ENCODE data around the gene CHTF8.

The CHTF8 gene

GRCh38 chr16:69132424-69133252, at the start of gene CHTF8, which contains the start of gene UTP4:
CHTF8 (minus strand) TSS chr16:69132588; CDS start chr16:69121458, 11,130 bp downstream.
UTP4 (plus strand) TSS chr16:69132649; CDS start chr16:69133460, 811 bp downstream.
- DNase-seq (ENCODE audit: low read depth), result peak; percentile 35
- H3K4me3 ChIP-seq (ENCODE audit: low read depth, low read length), result peak within 1 kb of the TSS; percentile 69
- no peak for TF ChIP-seq CTCF (IDR thresholded peaks at IDR 0.05; ENCODE audit: control insufficient read depth, extremely low read depth, insufficient read depth)

GRCh38 chr16:69180011-69180338, 47.6 kb upstream of the CHTF8 start:
- no peak overlapping the region for H3K4me3 ChIP-seq (ENCODE audit: low read depth, low read length)
- DNase-seq (ENCODE audit: low read depth), result no peak
- TF ChIP-seq CTCF (IDR thresholded peaks at IDR 0.05; ENCODE audit: control insufficient read depth, extremely low read depth, insufficient read depth), result no peak

- TF ChIP-seq CTCF (IDR thresholded peaks at IDR 0.05; ENCODE audit: control insufficient read depth, extremely low read depth, insufficient read depth), result no peak
- H3K4me3 ChIP-seq (ENCODE audit: low read depth, low read length), result no peak overlapping the region
- DNase-seq (ENCODE audit: low read depth), result peak; percentile 98
Measured at GRCh38 chr16:69179328-69180010, 47.1 kb upstream of the CHTF8 start.

GRCh38 chr16:69176033-69176800, 43.8 kb upstream of the CHTF8 start:
- no peak overlapping the region for H3K4me3 ChIP-seq (ENCODE audit: low read depth, low read length)
- TF ChIP-seq CTCF (IDR thresholded peaks at IDR 0.05; ENCODE audit: control insufficient read depth, extremely low read depth, insufficient read depth), result no peak
- DNase-seq (ENCODE audit: low read depth), result no peak

- H3K4me3 ChIP-seq (ENCODE audit: low read depth, low read length), result no peak overlapping the region
- TF ChIP-seq CTCF (IDR thresholded peaks at IDR 0.05; ENCODE audit: control insufficient read depth, extremely low read depth, insufficient read depth), result no peak
- no peak for DNase-seq (ENCODE audit: low read depth)
Measured at GRCh38 chr16:69171325-69172084, 39.1 kb upstream of the CHTF8 start.

GRCh38 chr16:69169607-69170352, 37.4 kb upstream of the CHTF8 start:
- no peak overlapping the region for H3K4me3 ChIP-seq (ENCODE audit: low read depth, low read length)
- DNase-seq (ENCODE audit: low read depth), result no peak
- no peak for TF ChIP-seq CTCF (IDR thresholded peaks at IDR 0.05; ENCODE audit: control insufficient read depth, extremely low read depth, insufficient read depth)
